ENCODE results near the gene GOLGA6B. TPM values are rescaled to one million over a fixed set of nuclear protein-coding genes. Genes with fewer than 3 reads are reported as not detected.
"Not testable (repeated sequence)": the region's sequence is repeated elsewhere in the genome, so short reads cannot be mapped to it uniquely, and the experiment has no call there.

The GOLGA6B gene, protein sequence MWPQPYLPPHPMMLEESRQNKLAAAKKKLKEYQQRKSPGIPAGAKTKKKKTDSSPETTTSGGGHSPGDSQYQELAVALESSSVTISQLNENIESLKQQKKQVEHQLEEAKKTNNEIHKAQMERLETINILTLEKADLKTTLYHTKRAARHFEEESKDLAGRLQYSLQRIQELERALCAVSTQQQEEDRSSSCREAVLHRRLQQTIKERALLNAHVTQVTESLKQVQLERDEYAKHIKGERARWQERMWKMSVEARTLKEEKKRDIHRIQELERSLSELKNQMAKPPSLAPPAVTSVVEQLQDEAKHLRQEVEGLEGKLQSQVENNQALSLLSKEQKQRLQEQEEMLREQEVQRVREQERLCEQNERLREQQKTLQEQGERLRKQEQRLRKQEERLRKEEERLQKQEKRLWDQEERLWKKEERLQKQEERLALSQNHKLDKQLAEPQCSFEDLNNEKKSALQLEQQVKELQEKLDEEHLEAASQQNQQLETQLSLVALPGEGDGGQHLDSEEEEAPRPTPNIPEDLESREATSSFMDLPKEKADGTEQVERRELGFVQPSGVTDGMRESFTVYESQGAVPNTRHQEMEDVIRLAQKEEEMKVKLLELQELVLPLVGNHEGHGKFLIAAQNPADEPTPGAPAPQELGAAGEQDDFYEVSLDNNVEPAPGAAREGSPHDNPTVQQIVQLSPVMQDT
- not detected in 2 replicates for total RNA-seq

DNA sequence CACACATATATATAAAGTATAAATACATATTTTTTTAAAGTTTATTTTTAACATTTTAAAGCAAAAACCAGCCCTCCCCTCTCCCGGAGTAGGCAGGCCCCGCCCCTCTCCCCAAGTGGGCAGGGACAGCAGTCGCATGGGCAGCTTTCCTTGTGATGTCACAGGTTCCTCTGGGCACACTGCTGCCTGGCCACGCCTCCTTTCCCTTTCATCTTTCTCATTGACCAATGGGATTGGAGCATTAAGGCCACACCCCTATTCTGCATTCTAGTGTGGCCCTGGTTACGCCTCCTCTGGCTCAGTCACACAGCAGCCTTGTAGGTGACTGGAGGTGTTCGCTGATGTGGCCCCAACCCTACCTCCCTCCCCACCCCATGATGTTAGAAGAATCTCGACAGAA, at the start of gene GOLGA6B:
GOLGA6B (plus strand) TSS at position 301 of the 400 bp plus-strand sequence; CDS start at position 342, 41 bp downstream.
- intact Hi-C loops (cut with micrococcal nuclease): not testable (repeated sequence)

DNA sequence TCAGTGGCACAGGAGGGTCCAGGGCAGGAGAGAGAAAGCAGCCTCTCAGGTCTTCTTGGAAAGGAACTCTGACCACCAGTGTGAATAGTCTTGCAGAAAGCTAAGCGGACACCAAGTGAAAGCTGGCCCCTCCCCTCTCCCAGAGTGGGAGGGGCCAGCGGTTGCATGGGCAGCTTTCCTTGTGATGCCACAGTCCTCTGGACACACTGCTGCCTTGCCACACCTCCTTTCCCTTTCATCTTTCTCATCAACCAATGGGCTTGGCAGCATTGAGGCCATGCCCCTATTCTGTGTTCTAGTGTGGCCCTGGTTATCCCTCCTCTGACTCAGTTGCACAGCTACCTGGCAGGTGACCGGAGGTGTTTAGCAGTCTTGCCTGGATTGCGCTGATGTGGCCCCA, 49.7 kb upstream of the GOLGA6B start:
- intact Hi-C loops (cut with micrococcal nuclease): loop anchor here (5.0 kb wide), 2 partner anchors 83 to 668 kb away; partner anchors contain the start of genes BBS4 and HIGD2B

DNA sequence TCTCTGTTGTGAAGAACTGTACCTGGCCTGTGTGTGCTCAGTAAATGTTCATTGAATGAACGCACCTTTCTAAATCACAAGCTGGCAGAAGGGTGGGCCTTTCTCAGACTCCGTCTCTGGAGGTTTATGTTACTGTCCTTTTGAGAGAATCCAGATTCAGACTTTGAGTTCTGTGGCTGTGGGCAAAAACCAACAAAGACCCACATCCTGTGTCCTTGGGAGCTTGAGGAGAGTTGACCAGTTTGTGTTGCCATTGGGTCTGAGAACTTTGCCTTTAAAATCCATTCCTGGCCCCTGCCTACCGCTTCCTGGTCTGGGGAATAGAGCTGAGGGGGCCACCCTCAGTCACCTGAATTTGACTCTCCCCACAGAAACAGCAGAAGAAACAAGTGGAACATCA, 46.4 kb upstream of the GOLGA6B start:
- intact Hi-C loops (cut with micrococcal nuclease): not testable (repeated sequence)

DNA sequence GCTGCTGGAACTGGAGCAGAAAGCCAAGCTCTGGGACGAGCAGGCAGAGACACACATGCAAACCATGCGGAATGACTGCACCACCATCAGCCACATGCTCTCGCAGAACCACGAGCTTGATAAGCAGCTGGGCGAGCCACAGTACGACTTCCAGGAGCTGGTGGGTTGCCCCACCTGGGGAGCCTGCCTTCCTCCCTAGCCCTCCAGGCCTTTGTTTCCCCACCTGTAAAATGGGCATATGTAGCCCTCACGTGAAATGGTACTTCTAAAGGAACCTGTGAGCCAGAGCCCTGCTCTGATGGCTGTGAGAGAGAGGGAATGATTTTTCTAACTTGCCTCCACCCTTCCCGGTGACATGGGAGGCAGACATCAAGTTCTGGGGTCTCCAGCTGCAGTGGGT, 44.6 kb upstream of the GOLGA6B start:
- intact Hi-C loops (cut with micrococcal nuclease): no loop called here

DNA sequence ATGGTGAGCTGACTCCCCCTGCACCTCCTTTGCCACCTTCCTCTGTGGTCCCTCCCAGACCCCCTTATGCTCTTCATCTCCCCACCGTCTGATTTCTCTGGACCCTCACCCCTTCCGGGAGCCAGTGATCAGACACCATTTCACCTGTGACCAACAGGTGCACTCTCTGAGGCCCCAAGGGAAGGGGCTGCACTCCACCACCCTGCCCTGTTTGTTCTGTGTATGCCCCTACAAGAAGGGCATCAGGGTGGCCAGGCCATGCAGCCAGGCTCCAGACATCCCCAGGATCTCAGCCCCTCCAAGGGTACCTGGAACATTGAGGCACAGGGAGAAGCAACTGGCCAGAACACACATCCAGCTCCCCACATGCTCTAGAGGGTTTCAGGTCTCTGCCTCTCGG, 42.2 kb upstream of the GOLGA6B start:
- intact Hi-C loops (cut with micrococcal nuclease): not testable (repeated sequence)

DNA sequence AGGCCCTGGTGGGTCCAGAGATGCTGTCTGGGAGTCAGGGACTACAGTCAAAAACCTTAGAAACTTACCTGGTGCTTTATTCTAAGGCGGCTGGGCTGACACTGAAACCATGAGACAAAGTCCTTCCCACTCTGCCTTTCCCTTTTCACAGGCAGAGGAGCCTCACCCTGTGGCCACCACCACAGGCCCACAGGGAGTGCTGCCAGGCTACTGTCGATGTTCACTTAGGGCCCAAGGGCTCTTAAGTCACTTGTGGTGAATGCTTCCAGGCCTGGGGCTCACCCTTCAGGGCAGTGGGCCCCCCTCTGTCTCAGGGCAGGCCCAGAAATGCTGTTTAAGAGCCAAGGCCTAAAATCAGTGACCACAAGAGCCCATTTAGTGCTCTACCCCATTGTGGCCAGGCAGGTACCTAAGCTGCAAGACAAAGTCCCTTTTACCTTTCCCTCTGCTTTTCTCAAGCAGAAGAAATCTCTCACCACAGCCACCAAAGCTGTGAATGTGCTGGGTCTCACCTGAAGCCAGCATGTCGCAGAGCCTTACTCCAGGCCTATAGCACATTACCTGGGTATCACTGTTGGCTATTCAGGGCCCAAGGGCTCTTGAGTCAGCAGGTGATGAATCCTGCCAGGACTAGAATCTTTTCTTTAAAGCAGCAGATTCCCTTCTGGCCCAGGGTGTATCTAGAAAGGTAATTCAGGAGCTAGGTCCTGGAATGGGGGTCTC, 39.5 kb upstream of the GOLGA6B start:
- intact Hi-C loops (cut with micrococcal nuclease): no loop called here

DNA sequence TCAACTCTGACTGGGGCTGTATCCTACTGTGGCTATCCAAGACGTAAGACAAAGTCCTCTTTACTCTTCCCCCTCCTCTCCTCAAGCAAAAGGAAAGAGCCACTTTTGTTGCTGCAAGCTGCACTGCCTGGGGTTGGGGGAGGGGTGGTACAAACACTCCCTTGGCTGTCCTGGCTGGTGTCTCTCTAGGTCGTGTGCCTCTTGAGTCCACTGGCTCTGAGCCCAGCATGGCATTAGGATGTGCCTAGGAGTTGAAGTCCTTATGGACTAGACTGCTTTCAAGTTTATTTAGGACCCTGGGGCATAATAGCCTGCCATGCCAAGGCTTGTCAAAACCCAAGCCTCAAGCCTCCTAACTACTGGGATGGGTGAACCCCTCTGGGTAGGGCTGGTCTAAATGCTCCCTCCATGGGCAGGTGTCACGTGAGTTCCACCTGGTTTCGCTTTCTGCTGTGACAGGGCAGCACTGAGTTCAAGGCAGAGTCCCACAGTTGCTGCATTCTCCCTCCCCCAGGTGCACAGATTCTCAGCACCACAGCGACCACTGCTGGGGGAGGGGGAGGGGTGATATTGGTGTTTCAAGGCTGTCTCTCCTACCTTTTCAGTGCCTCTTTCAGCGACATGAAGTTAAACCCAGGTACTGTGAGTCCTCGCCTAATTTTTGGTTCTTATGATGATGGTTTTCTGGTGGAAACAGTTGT, 38.8 kb upstream of the GOLGA6B start:
- intact Hi-C loops (cut with micrococcal nuclease): not testable (repeated sequence)

DNA sequence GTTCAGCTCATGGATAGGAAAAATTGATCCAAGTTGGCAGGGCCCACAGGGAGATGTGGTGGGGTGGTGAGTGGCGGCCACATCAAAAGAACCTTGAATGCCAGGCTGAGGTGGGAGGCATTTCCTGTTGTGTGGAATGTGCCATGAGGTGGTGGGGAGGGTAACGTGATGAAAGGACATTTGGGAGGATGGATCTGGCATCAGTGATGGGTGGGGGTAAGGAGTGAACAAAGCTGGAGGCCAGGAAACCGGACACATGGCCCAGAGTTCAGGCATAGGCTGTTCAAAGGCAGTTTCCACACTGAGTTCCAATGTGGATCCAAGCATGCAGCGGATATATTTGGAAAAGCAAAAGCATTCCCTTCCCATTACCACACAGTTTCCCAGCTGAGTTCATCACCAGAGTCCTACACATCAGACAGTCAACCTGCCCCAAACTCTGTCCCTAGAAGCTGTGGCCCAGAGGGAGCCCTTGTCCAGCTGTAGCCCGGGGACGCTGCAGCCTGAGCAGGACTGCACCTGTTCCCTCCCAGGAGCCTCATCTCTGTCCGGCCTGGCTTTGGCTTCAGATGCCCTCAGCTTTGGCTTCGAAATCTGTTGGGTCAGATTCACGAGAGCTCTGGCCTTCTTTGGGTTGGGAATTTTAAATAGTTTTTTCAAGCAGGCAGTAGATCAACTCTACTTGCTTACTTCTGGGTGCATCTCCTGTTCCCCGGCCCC, 37.8 kb upstream of the GOLGA6B start:
- intact Hi-C loops (cut with micrococcal nuclease): no loop called here

DNA sequence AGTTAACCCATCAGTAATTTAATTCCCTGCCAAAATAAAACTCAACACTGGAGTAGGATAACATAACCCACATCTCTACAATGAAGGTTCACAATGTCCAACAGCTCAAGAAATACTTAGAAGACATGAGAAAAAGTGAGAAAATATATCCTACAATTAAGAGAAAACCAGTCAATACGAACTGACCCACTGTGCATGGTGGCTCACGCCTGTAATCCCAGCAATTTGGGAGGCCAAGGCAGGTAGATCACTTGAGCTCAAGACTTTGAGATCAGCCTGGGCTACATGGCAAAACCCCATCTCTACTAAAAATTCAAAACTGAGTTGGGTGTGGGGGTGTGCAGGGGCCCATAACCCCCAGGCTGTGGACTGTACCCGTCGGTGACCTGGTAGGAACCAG, 30.6 kb upstream of the GOLGA6B start:
- intact Hi-C loops (cut with micrococcal nuclease): not testable (repeated sequence)

DNA sequence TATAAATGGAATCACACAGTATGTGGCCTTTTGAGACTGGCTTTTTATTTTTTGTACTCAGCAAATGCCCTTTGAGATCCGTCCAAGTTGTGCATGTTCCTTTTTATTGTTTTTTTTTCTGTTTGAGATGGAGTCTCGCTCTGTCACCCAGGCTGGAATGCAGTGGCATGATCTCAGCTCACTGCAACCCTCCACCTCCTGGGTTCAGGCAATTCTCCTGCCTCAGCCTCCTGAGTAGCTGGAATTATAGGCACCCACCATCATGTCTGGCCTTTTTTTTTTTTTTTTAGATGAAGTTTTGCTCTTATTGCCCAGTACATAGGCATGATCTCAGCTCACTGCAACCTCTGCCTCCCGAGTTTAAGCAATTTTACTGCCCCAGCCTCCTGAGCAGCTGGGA, 28.3 kb upstream of the GOLGA6B start:
- intact Hi-C loops (cut with micrococcal nuclease): not testable (repeated sequence)

DNA sequence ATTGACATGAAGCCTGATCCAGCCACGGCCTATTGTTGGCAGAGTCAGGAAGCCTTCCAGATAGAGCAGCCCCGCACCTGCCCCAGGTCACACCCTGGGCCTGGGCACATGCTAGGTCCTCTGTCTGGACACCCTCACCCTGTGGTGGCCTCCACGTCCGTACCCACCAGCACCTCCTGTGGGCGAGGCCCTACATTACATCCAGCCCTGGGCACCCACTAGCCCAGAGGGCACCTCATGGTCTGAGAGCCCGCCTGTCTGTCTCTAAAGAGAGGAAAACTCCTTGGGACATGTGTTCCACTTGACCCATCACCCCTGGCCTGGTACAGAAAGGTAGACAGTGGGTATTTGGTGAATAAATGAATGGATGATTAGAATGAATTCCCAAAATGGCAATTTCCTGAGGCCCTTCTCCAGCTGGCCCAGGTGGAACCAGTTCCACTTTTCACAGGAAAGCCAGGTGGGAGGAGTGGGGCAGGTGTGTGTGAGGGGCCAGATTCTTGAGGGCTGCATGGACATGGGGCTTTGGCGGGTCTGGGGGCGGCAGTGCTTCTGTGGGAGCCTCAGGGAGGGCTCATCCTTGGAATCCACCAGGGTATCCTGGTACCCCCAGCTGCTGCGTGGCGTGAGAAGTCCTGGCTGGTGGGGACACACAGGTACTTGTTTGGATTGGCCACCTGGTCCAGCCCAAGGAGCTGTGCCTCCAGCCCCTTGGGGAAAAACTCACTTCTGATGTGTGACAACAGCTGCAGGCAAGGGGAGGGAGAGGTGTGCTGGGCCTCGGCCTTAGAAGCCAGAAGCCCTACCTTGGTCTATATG, 26.0 kb upstream of the GOLGA6B start:
- intact Hi-C loops (cut with micrococcal nuclease): not testable (repeated sequence)

DNA sequence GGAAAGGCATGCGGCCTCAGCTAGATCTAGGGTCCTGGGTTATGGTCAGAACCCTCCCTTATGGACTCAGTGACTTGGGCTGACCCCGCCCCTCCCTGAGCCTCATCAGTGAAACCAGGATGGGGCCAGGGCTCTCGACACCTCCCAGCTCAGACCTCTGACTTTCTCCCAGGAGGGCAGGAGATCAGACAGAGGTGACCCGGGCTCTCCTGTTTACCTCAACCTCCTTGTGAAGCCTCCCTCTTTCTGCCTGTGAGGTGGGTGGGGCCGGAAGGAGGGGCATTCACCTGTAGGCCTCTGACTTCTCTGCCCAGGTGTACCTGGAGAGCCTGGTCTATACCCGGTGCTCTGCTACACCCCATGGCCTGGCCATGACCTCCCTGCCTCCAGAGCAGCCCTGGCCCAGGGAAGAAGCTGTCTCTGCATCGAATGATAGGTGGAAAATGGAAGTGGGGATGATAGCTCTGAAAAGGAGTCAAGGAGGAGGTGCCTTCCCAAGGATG, 25.4 kb upstream of the GOLGA6B start:
- intact Hi-C loops (cut with micrococcal nuclease): not testable (repeated sequence)

DNA sequence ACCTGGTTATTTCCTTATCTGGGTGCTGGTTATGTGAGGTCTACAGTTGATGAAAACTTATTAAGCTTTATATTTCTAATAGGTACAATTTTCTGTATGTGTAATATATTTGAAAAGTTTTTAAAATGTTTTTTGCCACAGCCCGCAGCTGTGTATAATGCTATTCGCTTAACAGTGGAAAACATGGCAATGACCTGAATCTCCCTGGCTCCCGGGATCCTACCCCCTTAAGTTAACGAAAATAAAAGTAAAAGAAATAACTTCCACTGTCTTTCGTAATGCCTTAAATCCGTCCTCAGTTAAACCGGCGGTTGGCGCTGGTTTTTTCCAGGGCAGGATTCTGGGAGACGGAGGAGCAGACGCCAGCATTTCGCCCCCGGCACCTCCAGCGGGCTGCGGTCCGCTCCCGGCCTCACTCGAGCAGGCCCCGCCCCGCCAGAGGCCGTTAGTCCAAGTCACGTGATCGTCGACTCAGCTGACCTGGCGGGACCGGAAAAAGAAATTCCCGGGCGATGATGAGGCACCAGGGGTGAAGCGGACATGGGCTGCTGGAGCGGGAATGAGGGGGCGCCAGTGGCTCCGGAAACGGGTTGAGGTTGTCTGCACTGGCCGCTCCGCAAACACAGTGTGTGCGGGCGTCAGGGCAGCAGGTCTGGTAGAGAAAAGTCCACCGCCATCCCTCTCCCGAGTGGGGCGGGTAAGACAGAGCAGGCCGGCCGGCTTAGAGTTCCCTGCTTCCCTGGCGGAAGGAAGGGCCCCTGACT, 17.8 kb upstream of the GOLGA6B start:
- intact Hi-C loops (cut with micrococcal nuclease): not testable (repeated sequence)

DNA sequence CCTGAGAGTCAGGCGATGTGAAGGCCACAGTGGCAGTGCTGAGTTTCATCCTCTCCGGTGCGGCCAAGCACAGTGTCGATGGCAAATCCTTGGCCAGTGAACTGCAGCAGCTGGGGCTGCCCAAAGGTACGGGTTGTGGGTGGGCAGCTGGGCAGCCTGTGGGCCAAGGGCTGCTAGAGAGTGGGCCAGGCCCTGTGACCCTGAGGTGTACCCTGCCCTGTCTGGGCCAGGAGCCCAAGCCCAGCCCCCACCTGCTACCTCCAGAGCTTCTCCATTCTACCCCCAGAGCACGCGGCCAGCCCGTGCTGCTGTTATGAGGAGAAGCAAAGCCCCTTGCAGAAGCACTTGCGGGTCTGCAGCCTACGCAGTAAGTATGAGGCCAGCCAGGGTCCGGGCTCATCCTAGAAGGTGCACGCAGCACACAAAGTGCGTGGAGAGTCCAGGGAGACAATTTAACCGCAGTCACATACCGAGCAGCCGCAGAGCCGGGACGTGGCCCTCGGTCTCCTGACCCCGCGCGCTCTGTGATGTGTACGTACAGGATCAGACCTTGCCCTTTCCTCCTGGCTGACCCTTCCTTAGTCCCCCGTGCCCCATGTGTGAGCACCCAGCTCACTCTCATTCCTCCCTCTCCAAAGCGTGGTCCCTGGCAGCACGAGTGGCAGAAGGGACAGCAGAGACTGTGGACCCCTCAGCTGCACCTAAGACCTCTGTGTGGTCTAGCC, 14.6 kb upstream of the GOLGA6B start:
- intact Hi-C loops (cut with micrococcal nuclease): not testable (repeated sequence)

DNA sequence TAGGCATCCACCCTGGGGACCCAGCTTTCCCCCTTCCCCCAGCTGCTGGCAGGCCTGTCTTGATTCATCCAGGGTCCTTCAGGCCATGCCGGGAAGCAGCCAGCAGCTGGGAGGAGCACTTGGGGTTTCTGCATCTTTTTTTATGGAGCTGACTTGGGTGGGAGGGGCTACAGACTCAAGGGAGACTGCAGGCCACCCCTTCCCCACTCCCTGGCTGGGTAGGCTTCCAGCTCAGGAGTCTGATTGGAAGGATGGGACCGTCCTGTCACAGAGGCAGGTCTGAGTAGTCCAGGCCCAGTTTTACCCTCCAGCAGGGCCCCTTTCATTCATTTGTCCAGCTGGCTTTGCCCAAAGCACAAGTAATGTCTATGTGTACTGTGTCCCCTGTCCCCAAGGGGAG, 12.2 kb upstream of the GOLGA6B start:
- intact Hi-C loops (cut with micrococcal nuclease): not testable (repeated sequence)

DNA sequence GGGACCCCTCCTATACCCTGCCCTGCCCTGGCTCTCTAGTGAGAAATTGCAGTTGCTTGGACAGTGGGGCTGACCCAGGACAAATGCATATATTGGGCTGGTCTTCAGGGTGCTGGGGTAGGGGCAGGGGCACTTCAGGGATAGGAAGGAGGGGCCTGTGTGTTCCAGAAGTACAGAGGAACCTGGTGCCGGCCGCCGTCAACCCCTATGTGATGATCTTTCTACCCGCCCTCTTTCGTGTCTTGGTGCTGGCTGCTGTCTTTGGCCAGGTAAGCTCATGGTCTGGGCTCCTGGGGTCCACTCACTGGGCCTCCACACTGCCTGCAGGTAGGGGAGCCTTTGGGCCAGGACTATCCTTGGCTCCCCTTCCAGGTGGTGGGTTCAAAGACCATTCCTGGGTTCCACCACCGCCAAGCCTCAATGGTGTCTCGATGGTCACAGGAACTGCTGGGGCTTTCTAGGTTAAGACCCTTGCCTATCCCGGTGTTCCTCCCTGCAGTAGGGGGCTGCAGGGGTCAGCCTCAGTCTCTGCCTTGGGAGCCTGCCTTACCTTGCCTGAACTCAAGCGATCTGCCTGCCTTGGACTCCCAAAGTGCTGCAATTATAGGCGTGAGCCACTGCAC, 5.8 kb upstream of the GOLGA6B start:
- intact Hi-C loops (cut with micrococcal nuclease): not testable (repeated sequence)

DNA sequence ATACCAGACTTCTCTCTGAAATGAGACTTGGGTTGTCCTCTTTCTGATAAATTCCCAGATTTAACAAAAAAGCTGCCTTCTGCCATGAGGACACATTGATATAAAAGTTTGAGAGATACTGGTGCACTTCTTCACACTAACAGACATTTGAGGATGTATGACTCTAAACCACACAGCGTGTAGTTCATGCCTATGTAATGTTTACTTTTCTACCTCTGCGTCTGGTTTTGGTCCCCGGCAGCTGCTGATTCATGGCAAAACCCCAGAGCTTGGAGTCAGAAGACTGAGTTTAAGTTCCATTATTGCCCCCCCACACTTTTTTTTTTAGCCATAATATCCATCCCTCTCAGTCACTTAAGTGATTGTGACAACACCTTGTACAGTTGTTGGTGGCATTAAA, 1.5 kb downstream of the GOLGA6B start:
- intact Hi-C loops (cut with micrococcal nuclease): not testable (repeated sequence)

DNA sequence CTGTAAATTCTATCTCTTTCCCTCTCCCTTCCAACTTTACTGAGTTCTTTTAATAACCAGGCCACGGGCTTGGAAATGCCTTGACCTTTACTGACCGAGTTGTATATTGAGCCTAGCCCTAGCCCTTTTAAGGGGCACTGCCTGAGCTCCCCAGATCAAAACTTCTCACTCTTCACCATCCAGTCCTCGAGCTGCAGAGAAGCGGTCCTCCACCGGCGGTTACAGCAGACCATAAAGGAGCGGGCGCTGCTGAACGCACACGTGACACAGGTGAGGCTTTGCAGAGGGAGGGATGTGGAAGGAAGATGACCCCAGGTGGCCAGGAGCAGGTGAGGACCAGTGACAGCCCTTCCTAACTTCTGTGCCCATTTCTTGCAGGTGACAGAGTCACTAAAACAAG, 6.6 kb downstream of the GOLGA6B start:
- intact Hi-C loops (cut with micrococcal nuclease): not testable (repeated sequence)
